ENCODE data around the gene CDK5RAP1.
"Not testable (repeated sequence)": the region's sequence is repeated elsewhere in the genome, so short reads cannot be mapped to it uniquely, and the experiment has no call there.

The CDK5RAP1 gene

GRCh38 chr20:33418033-33418432 lies 16.7 kb upstream of the CDK5RAP1 start:
- no peak for DNase-seq

DNA sequence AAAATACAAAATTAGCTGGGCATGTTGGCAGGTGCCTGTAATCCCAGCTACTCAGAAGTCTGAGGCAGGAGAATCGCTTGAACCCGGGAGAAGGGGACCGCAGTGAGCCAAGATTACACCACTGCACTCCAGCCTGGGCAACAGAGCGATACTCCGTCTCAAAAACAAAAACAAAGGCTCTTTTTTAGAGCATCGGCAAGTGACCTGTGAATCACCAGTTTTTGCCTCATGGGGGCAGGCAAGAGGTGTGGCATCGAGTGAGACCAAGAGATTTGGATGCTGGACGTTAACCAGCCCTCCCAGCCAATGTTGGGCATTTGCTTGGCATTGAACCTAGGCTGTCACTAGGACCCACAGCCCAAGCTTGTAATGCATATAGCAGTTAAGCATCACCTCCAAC lies 14.6 kb upstream of the CDK5RAP1 start:
- no peak for DNase-seq

- no peak for DNase-seq
These were observed 11.1 kb upstream of the CDK5RAP1 start for GRCh38 chr20:33412484-33412838.

DNA sequence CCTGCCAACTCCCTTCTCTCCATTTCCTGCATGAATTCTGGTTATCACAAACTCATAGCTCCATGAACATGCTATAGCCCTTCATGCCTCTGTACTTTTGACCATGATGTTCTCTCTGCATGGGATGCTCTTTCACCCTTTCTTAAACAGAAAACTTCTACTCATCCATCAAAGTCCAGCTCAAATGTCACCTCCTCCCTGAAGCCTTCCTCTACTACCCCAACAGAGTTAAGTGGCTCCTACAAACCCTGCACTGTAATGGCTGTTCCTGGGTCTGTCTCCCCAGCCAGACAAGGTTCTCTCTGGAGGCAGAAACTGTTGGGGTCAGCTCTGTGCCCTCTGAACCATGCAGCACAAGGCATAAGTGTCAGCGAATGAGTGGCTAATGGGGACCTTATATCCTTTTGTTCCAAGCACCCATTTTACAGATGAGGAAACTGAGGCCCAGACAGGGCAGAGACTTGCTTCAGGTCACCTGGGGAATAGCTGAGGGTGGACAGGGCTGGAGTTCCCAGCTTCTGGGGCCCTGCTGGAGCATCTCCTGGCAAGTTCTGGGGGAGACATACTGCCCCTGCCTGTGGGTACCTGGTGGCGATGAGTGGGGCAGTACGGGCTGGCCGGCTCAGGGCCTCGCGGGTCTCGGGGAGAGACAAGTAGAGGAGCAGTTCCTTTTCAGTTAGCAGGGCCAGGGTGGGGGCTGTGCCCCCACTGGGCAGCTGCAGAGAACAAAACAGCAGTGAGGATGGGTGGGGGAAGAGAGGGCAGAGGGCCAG lies 10.6 kb upstream of the CDK5RAP1 start:
- no peak for DNase-seq

GRCh38 chr20:33411242-33411641 lies 9.9 kb upstream of the CDK5RAP1 start:
- DNase-seq: no peak

- DNase-seq: no peak
These were observed 8.9 kb upstream of the CDK5RAP1 start for GRCh38 chr20:33410081-33410742.

- DNase-seq: no peak
These were observed 7.7 kb upstream of the CDK5RAP1 start for GRCh38 chr20:33408716-33409654.

DNA sequence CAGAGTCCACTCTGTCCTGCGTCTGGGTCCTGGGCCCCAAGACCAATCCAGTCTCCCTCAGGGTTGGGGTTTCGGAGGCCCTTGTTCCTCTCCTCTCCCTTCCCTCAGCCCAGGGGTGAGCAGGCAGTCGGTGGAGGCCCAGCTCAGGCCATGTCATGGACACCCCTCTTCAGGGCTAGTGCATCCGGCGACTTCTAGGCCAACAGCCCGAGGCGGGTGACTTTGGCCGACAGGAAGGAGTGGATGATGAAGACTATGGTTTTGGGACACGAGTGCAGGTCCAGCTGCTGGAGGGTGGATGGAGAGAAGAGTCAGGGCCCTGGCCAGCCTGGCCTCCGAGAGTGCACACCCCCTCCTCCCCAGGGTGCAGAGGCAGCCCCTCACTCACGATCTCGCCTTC lies 7.0 kb upstream of the CDK5RAP1 start:
- no peak for DNase-seq

DNA sequence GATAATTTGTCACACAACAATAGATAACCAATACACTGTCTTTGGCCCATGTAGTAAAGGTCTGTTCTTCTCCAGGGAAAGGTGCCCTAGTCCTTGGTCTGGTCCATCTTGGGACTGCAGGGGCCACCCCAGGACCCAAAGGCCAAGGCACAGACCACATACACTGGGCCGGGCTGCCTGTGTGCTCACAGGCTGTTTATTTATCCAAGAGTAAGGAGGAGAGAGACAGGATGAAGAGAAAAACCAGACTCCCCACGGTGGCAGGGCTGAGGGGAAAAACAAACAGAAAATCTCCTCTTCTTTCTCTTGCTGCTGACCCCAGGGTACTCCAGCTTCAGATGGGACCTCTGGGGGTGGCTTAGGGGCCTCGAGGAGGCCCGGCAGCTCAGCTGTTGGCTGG lies 6.5 kb upstream of the CDK5RAP1 start:
- DNase-seq: no peak

- no peak for DNase-seq
These were observed 5.9 kb upstream of the CDK5RAP1 start for GRCh38 chr20:33407251-33407650.

GRCh38 chr20:33404281-33404680 lies 3.0 kb upstream of the CDK5RAP1 start:
- DNase-seq: no peak

- DNase-seq: no peak
These were observed 626 bp upstream of the CDK5RAP1 start for GRCh38 chr20:33401921-33402369.

DNA sequence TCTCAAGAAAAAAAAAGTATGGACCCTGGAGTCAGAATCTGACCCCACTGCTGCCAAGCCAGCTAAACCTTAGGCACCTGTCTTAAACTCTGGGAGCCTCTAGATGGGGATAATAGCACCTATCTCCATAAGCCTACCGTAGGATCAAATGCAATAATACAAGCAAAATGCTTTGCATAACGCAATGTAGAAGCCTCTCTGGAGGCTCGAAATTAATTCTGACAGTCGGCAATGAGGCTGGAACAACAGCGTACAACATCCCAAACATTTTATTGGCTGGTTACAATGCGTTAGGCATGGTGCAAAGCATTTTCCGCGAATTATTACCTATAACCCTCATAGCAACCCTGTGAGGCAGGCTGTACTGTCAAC lies 521 bp downstream of the CDK5RAP1 start:
- no peak for DNase-seq

DNA sequence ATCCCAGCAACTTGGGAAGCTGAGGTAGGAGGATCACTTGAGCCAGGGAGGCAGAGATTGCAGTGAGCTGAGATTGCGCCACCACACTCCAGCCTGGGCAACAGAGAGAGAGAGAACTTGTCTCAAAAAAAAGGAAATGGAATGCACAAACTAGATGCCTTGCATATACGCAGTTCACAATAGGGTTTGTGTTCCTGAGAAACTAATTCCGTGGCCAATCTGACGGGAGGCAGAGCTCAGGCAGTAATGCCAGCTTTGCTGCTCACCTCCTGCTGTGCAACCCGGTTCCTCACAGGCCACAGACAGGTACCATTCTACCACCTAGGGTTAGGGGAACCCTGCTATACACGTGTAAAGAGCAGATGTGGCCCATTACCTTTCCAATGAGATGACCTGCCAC lies 1.4 kb downstream of the CDK5RAP1 start:
- no peak for DNase-seq

GRCh38 chr20:33394718-33395117 lies 6.6 kb downstream of the CDK5RAP1 start:
- no peak for DNase-seq

DNA sequence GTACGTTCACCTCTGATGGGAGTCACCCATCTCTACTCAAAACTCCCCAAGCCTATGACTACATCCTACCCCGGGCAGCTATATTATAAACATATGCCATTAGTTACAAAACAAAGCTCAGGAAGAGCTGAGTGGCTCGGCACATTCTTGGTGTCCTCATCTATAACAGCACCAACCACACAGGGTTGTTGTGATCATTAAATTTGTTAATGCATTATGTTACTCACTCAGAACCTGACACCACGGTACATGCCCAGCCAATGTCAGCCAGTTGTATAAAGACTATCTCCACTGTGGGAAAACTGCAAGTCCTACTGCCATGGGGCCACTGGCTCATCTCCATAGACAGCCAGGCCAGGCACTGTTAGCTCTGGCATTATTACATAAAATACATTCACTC lies 7.7 kb downstream of the CDK5RAP1 start:
- no peak for DNase-seq

- no peak for DNase-seq
These were observed 9.4 kb downstream of the CDK5RAP1 start for GRCh38 chr20:33391722-33392415.

DNA sequence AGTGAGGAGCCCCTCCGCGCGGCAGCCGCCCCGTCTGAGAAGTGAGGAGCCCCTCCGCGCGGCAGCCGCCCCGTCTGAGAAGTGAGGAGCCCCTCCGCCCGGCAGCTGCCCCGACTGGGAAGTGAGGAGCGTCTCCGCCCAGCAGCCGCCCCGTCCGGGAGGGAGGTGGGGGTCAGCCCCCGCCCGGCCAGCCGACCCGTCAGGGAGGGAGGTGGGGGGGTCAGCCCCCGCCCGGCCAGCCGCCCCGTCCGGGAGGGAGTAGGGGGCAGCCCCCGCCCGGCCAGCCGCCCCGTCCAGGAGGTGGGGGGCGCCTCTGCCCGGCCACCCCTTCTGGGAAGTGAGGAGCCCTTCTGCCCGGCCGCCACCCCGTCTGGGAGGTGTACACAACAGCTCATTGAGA lies 12.0 kb downstream of the CDK5RAP1 start:
- not testable (repeated sequence) for DNase-seq

DNA sequence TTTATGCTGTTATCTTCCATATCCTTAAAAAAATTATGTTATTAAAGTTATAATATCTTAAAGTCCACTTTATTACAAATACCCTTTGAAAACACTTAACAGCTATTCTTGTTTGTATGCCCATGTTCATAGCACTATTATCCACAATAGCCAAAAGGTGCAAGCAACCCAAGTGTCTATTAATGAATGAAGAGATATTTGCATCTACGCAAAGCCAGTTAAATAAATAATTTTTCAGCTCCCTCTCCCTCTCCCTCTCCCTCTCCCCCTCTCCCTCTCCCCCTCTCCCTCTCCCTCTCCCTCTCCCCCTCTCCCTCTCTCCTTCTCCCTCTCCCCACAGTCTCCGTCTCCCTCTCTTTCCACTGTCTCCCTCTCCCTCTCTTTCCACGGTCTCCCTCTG lies 13.1 kb downstream of the CDK5RAP1 start:
- no peak for DNase-seq

DNA sequence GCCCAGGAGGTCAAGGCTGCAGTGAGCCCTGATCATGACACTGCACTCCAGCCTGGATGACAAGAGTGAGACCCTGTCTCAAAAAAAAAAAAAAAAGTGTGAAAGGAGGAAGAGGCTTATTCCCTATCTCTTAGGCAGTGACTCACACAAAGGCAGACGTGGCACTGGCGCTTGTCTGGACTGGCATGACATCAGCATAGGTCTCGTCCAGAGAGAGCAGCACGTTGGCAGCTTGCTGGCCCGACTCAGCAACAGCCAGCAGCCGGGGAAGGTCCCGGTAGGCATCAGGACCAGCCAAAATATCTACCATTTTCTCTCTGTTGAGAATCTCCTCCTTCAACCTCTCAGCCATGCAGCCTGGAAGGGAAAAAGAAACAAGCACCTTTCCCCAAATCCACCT lies 14.1 kb downstream of the CDK5RAP1 start:
- DNase-seq: no peak

DNA sequence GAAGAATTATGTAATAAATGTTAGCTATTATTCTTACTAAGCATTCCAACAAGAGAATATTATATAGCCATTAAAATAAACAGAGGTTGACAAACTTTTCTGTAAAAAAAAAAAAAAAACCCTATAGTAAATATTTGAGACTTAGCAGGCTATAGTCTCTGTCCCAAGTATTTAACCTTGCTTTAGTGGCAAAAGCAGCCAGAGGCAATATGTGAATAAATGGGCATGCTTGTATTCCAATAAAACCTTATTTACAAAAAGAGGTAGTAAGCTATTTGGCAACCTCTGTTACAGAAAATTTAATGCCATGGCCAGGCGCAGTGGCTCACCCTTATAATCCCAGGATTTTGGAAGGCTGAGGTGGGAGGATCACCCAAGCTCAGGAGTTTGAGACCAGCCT lies 14.6 kb downstream of the CDK5RAP1 start:
- no peak for DNase-seq

GRCh38 chr20:33377366-33377765 lies 24.0 kb downstream of the CDK5RAP1 start:
- no peak for DNase-seq

Data from activated CD4-positive, alpha-beta T cell treated with anti-CD3 and anti-CD28 coated beads for 1 hour (primary cell).